Liver (tissue), 9 donors: ENCODE measurements around the gene GPHN. TPM values are rescaled to one million over a fixed set of nuclear protein-coding genes. Genes with fewer than 3 reads are reported as not detected.
"Not testable (repeated sequence)": the region's sequence is repeated elsewhere in the genome, so short reads cannot be mapped to it uniquely, and the experiment has no call there.

Experiments used
- DNase-seq: peaks from one replicate; pipeline ENCODE4 v3.0.0-alpha.2; 2017; ENCODE audit warnings: low spot score
- H3K27ac ChIP-seq, 2 donors: one replicate each; pipeline ENCODE4 v1.7.0; 2013; ENCODE audit warnings: inconsistent platforms in 2 of 2, low read length in 2 of 2, control low read depth in 1 of 2, low read depth in 1 of 2, mild to moderate bottlenecking in 1 of 2
- H3K27me3 ChIP-seq, 4 donors: one replicate each; pipeline versions ENCODE4 v1.6.1 to v1.7.0; 2013; ENCODE audit warnings: low read length in 3 of 4, inconsistent platforms in 1 of 4, mild to moderate bottlenecking in 1 of 4, moderate library complexity in 1 of 4; ENCODE audit not compliant: control insufficient read depth in 4 of 4, insufficient read depth in 4 of 4
- H3K36me3 ChIP-seq, 4 donors: one replicate each; pipeline versions ENCODE4 v1.6.1 to v1.7.0; 2013; ENCODE audit warnings: low read length in 3 of 4, mild to moderate bottlenecking in 3 of 4, low read depth in 1 of 4, moderate library complexity in 1 of 4; ENCODE audit not compliant: control insufficient read depth in 4 of 4, insufficient read depth in 3 of 4
- H3K4me1 ChIP-seq, 4 donors: one replicate each; pipeline versions ENCODE4 v1.6.1 to v1.7.0; 2013; ENCODE audit warnings: low read length in 3 of 4, mild to moderate bottlenecking in 3 of 4, moderate library complexity in 1 of 4; ENCODE audit not compliant: control insufficient read depth in 4 of 4, insufficient read depth in 4 of 4
- H3K4me3 ChIP-seq, 3 donors: one replicate each; pipeline versions ENCODE4 v1.6.1 to v1.7.0; 2013; ENCODE audit warnings: low read length in 3 of 3, control low read depth in 1 of 3, low read depth in 1 of 3, mild to moderate bottlenecking in 1 of 3
- H3K9ac ChIP-seq, 2 donors: one replicate each; pipeline ENCODE4 v1.7.0; 2013; ENCODE audit warnings: low read length in 2 of 2, mild to moderate bottlenecking in 2 of 2, moderate library complexity in 2 of 2, control low read depth in 1 of 2, low read depth in 1 of 2
- H3K9me3 ChIP-seq, 4 donors: one replicate each; pipeline versions ENCODE4 v1.6.1 to v1.7.0; 2013; ENCODE audit warnings: low read length in 3 of 4; ENCODE audit not compliant: control insufficient read depth in 4 of 4
- ATF3 ChIP-seq: IDR thresholded peaks from 2 replicates; pipeline ENCODE4 v1.6.1; 2016; ENCODE audit warnings: antibody characterized with exemption
- CTCF ChIP-seq: fragments of 150-350 bp; IDR thresholded peaks from 2 replicates; pipeline ENCODE4 v1.5.1; 2017; ENCODE audit warnings: improper control_type of control experiment, low read depth, low read length; ENCODE audit not compliant: missing input control
- EGR1 ChIP-seq, 2 donors: IDR thresholded peaks; 2 replicates each; pipeline ENCODE4 v1.6.1; 2016 to 2018; ENCODE audit warnings: antibody characterized with exemption in 2 of 2, low read depth in 2 of 2
- FOXA1 ChIP-seq: IDR thresholded peaks from 2 replicates; pipeline ENCODE4 v1.6.1; 2016; ENCODE audit warnings: antibody characterized with exemption
- FOXA2 ChIP-seq: IDR thresholded peaks from 2 replicates; pipeline ENCODE4 v1.6.1; 2016; ENCODE audit warnings: antibody characterized with exemption
- HNF4A ChIP-seq, 2 donors: conservative IDR thresholded peaks; 2 replicates each; pipeline ENCODE4 v1.6.1; 2016; ENCODE audit warnings: antibody characterized with exemption in 2 of 2, mild to moderate bottlenecking in 2 of 2
- JUND ChIP-seq, 2 donors: IDR thresholded peaks; 2 replicates each; pipeline ENCODE4 v1.6.1; 2016; ENCODE audit warnings: antibody characterized with exemption in 2 of 2
- MAX ChIP-seq: IDR thresholded peaks from 2 replicates; pipeline ENCODE4 v1.6.1; 2016; ENCODE audit warnings: antibody characterized with exemption
- RAD21 ChIP-seq, 2 donors: IDR thresholded peaks; 2 replicates each; pipeline ENCODE4 v1.6.1; 2016; ENCODE audit warnings: antibody characterized with exemption in 2 of 2, mild to moderate bottlenecking in 2 of 2
- REST ChIP-seq: IDR thresholded peaks from 2 replicates; pipeline ENCODE4 v1.6.1; 2016; ENCODE audit warnings: antibody characterized with exemption, mild to moderate bottlenecking
- RXRA ChIP-seq, 2 donors: IDR thresholded peaks; 2 replicates each; pipeline ENCODE4 v1.6.1; 2017 to 2018; ENCODE audit warnings: antibody characterized with exemption in 2 of 2, mild to moderate bottlenecking in 1 of 2
- SP1 ChIP-seq: IDR thresholded peaks from 2 replicates; pipeline ENCODE4 v1.6.1; 2018; ENCODE audit warnings: antibody characterized with exemption, mild to moderate bottlenecking
- TAF1 ChIP-seq: conservative IDR thresholded peaks from 2 replicates; pipeline ENCODE4 v1.6.1; 2016; ENCODE audit warnings: antibody characterized with exemption, mild to moderate bottlenecking
- YY1 ChIP-seq: IDR thresholded peaks from 2 replicates; pipeline ENCODE4 v1.6.1; 2016; ENCODE audit warnings: antibody characterized with exemption, mild to moderate bottlenecking
- ZBTB33 ChIP-seq: IDR thresholded peaks from 2 replicates; pipeline ENCODE4 v1.6.1; 2016; ENCODE audit warnings: antibody characterized with exemption
- WGBS: extraction: QIAGEN DNeasy Blood & Tissue Kit; methylation state at CpG from one replicate; pipeline ENCODE4 v1.1.7; 2013; 5-methylcytosine and 5-hydroxymethylcytosine counted together
- polyA plus RNA-seq, 2 donors: library from polyadenylated mRNA; stranded (reverse) in 1 of 2; unstranded in 1 of 2; fragments of 200-250 nt in 1 of 2; fragments of >200 nt in 1 of 2; fragmentation: Nextera tagmentation in 1 of 2; extraction: Ambion mirVana in 1 of 2; gene quantifications; one replicate each; pipeline versions ENCODE4 v1.2.1 to v1.2.3, GENCODE V29; 2013 to 2015
- total RNA-seq, 2 donors: library from RNA; depleted of rRNA; stranded (reverse); fragments of >200 nt; gene quantifications; one replicate each; pipeline ENCODE4 v1.2.3, GENCODE V29; 2014
- donor health status: healthy.
- donor health status: healthy.
- donor health status: healthy.
- donor health status: healthy.
- donor health status: healthy.

Gene GPHN
- total and polyA plus RNA-seq, 4 donors: 18.4 to 76.4 (median 47.4) TPM

GRCh38 chr14:66709291-66709690 lies 201.3 kb downstream of the GPHN start (continued):
- no peak for TF ChIP-seq CTCF
- no peak for TF ChIP-seq TAF1
- TF ChIP-seq FOXA1: no peak
- TF ChIP-seq HNF4A (conservative IDR thresholded peaks at IDR 0.05): no peak
- TF ChIP-seq ATF3: no peak
- no peak for TF ChIP-seq RXRA (IDR thresholded peaks at IDR 0.05)
- TF ChIP-seq YY1: no peak

GRCh38 chr14:66714291-66714690 lies 206.3 kb downstream of the GPHN start:
- not testable (repeated sequence) for H3K9me3 ChIP-seq, H3K4me1 ChIP-seq, DNase-seq, H3K9ac ChIP-seq, H3K27me3 ChIP-seq, H3K4me3 ChIP-seq, H3K36me3 ChIP-seq, H3K27ac ChIP-seq
- 77% methylated on average over 4 of the region's 4 CpGs for WGBS

GRCh38 chr14:66715313-66715712 lies 207.4 kb downstream of the GPHN start:
- H3K9ac ChIP-seq, H3K4me3 ChIP-seq, H3K27me3 ChIP-seq, H3K9me3 ChIP-seq, H3K36me3 ChIP-seq, H3K4me1 ChIP-seq, H3K27ac ChIP-seq, DNase-seq: not testable (repeated sequence)
- WGBS: 74% methylated on average over 2 of the region's 2 CpGs

- Histone ChIP-seq H3K9ac (no peak overlapping the region), H3K4me3 (no peak overlapping the region), H3K27me3 (no peaks in the 10 kb centered on the region), H3K36me3 (no peaks in the 10 kb centered on the region), H3K9me3 (no peaks in the 10 kb centered on the region), H3K4me1 (no peaks in the 10 kb centered on the region), H3K27ac (no peak overlapping the region)
- no peak for TF ChIP-seq SP1
- no peak for DNase-seq
Measured at GRCh38 chr14:66716227-66716626, 208.3 kb downstream of the GPHN start.

- H3K27ac ChIP-seq: no peak overlapping the region
- no peaks in the 10 kb centered on the region for H3K27me3 ChIP-seq
- no peaks in the 10 kb centered on the region for H3K9me3 ChIP-seq
- H3K4me1 ChIP-seq: no peaks in the 10 kb centered on the region
- no peak for DNase-seq
- no peak overlapping the region for H3K9ac ChIP-seq
- H3K4me3 ChIP-seq: no peak overlapping the region
- H3K36me3 ChIP-seq: no peaks in the 10 kb centered on the region
- WGBS: 91% methylated on average over 7 of the region's 7 CpGs
- TF ChIP-seq REST (no peak), RAD21 (IDR thresholded peaks at IDR 0.05) (no peak), MAX (no peak), HNF4A (conservative IDR thresholded peaks at IDR 0.05) (no peak), FOXA2 (no peak), YY1 (no peak), ZBTB33 (no peak), JUND (IDR thresholded peaks at IDR 0.05) (no peak), EGR1 (IDR thresholded peaks at IDR 0.05; ENCODE audit: low read depth in 2 of 2) (no peak), RXRA (IDR thresholded peaks at IDR 0.05) (no peak)
Measured at GRCh38 chr14:66717561-66718140, 209.7 kb downstream of the GPHN start.
